LHCN-M2 (cell line): ENCODE data around the gene TFPT. TPM values are rescaled to one million over a fixed set of nuclear protein-coding genes. Genes with fewer than 3 reads are reported as not detected.
A peak's percentile ranks its signal among the peaks of the same experiment; 100 is the strongest.

Source experiments
- DNase-seq: peaks from one replicate; pipeline ENCODE4 v3.0.0-alpha.2; 2012; ENCODE audit warnings: low read depth
- total RNA-seq: library from RNA; depleted of rRNA; stranded (reverse); fragments of >200 nt; gene quantifications from 2 replicates; pipeline ENCODE4 v1.2.3, GENCODE V29; 2014

The TFPT gene
- total RNA-seq, 1 experiment from 2014 or later: 15.2 TPM

GRCh38 chr19:54149021-54149812 is 33.8 kb upstream of the TFPT start:
- no peak for DNase-seq

DNA sequence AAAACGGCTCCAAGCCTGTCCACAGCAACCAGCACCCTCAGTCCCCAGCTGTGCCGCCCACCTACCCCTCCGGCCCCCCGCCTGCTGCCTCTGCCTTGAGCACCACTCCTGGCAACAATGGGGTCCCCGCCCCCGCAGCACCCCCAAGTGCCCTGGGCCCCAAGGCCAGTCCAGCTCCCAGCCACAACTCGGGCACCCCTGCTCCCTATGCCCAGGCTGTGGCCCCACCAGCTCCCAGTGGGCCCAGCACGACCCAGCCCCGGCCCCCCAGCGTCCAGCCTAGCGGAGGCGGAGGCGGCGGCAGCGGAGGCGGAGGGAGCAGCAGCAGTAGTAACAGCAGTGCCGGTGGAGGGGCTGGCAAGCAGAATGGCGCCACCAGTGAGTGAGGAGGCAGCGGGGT is 32.7 kb upstream of the TFPT start:
- no peak for DNase-seq

DNA sequence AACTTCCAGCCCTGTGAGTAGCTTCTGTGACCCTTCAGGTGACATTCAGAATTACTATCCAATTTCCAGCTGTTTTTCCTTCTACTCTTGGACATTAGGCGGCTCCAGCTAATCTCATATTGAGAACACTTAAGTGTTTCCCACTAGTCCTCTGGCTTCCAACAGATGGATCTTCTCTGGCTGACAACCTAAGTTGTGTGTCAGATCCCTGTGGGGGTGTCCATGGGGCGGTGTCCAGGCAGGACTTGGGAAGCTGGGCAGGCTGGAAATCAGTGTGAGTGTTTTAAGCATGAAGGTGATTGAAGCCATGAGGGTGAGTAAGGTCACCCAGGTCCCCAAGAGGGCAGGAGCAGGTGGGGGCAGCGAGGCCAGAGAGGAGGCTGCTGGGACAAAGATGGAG is 32.2 kb upstream of the TFPT start:
- no peak for DNase-seq

- no peak for DNase-seq
Observed at GRCh38 chr19:54145541-54146158, 30.2 kb upstream of the TFPT start.

GRCh38 chr19:54142166-54142780 is 26.8 kb upstream of the TFPT start:
- DNase-seq: no peak

GRCh38 chr19:54141356-54141755 is 25.9 kb upstream of the TFPT start:
- DNase-seq: no peak

DNA sequence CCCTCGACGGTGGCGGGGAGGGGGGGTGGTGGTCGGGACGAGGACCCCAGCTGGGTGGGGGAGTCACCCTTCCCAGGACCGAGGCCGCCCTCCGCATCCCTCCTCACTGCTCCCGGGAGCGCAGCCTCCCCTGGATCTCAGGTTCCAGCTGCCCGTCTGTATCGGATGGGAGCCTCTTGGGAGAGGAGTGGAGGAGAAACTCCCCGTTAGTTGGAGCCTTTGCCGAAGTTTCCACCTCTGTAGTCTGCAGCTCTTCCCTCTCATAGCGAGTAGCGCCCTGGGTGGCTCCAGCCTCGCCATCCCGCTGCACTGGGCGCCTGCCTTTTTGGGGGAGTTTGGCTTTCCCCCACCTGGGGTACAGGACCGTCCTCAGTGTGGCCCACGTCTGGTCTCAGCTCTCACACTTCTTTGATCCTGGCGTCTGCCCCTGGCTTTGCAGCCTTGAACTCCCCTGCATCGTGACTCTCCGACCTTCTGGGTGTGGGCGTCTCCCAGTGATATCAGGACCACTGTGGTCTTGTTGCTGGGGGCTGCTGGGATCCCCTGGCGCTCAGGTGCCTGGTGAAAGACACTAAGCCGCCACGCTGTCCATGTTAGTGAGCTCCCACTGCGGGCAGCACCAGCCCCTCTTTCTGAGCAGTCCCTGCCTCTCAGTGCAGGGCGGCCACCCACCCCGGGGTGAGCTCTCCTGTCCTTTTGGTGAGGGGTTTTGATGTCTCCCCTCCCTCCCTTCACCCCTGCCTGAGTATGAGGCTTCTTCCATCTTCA is 23.2 kb upstream of the TFPT start:
- no peak for DNase-seq

DNA sequence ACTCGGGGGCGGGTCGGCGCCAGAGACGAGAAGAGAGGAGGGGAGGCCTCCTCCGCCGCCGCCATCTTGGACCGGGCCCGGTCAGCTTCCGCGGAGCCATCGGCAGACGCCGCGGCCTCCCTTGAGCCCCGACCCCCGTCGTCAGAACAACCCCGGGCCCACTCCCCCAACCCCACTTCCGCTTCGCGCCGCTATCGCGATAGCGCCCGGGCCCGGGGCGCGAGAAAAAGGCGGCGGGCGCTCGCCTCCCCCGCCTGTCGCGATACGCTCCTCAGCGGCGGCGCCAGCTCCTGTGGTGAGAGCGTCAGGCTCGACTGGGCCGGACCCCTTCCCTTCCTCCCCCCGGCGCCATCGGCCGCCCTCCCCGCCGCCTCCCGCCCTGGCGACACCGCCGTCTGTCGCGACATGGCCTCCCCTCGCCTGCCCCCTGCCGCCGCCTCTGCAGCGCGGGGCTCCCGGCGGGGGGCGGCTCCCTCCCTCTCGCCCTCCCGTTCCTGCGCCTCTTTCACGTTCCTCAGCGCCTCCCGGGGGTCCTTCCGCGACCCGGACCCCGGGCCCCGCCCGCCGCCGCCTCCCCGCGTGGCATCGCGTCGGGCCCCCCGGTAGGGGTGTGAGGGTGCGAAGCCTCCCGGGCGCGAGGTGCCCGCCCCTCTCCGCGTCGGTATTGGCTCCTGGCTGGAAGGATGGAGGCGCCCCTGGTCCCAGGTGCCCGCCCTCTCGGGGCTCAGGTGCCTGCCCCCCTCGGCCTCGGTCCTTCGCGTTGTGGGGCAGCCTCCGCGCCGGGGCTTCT is 22.4 kb upstream of the TFPT start, which contains the start of gene CNOT3:
TSS of gene CNOT3 (plus strand) at position 64 of the 790 bp plus-strand sequence. CDS start 5,217 bp downstream, outside the sequence.
- no peak for DNase-seq

- peak; percentile 100 for DNase-seq
Observed at GRCh38 chr19:54136864-54137698, 21.6 kb upstream of the TFPT start.

DNA sequence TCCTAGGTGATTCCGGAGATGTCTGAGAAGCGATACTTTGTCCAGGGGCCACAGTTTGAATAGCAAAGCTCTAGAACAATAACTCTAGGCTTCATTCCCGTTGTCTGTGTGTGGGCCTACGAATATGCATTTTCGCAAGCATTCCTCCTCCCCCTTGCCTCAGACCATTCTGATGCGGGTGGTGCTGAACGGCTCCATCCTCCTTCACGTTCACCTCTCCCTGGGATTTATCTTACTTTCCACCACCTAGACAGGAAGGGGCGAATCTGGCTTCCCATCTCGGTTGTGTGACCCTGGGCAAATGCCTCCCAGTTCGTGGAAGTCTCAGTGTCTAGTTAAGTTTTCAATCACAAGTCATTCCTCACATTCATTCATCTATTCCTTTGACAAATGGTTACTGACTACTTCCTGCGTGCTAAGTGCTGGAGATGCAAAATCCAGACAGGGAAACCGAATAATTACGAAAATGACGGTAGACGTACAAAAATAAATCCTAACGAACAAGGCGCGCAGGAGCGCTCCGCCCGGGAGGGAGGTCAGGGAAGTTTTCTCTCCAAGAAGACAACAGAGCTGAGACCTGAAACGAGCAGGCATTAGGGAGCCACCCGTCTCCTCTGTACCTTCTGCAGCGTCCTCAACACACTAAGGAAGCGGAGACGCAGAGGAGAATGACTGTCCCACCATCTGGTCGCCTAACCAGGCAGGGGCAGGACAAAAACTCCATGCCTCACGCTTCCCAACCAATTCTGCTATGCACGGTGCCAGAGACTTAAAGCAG is 20.8 kb upstream of the TFPT start:
- no peak for DNase-seq

GRCh38 chr19:54133957-54134590 is 18.6 kb upstream of the TFPT start:
- no peak for DNase-seq

GRCh38 chr19:54133312-54133956 is 18.0 kb upstream of the TFPT start:
- DNase-seq: no peak

DNA sequence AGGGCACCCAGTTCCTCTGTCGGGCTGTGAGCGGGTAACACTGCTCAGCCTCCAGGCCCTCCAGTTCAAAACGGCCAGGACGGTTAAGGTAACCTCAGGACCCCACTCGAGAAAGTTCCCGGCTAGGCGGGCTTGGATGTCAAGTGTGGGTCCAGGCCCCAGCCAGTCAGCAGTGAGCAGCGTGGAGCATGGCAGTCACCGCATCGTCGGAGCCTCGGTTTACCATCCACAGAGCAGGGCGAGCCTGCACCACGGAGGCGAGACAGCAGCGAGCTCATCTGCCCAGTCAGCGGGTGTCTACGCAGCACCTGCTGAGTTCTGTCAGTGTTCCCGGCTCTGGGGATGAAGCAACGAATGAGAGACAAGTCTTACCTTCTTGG is 14.2 kb upstream of the TFPT start:
- no peak for DNase-seq

GRCh38 chr19:54128796-54129616 is 13.5 kb upstream of the TFPT start:
- DNase-seq: no peak

DNA sequence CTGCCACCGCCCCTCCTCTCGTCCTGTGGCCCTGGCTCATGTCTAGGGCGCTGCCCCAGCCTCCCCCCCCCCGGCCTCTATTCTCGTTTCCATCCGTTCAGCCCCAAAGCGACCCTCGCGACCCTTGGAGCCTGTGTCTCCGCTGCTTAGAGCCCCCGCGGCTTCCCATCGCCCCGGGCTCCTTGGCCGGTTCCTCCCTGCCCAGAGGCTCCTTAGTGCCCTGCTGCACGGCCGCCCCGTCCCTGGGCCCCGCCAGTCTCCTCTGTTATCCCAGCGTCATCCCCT is 12.9 kb upstream of the TFPT start:
- no peak for DNase-seq

DNA sequence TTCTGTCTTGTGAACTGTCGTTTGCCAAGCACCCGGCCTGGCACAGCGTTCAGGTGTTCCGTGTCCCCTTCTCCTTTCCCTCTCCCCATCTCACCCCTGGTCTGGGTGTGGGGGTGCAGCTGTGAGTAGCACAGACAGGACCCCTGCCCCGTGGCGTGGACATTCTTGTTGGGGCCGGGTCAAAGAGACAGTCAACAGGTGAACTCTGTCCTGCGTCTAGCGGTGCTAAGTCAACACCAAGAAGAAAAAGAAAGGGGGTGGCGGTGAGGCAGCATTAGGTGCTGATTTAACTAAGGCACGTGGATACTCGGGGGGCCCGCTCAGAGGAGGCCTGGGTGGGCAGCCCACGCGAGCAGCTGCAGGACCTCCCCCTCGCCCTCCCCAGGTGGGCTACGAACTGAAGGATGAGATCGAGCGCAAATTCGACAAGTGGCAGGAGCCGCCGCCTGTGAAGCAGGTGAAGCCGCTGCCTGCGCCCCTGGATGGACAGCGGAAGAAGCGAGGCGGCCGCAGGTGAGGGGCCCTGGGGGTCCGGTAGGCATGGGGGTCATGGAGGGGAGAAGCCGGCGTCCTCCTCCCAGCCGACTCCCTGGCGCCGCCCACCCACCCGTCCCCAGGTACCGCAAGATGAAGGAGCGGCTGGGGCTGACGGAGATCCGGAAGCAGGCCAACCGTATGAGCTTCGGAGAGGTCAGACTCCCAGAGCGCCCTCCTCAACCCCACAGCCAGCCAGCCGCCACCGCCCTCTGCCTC is 12.4 kb upstream of the TFPT start:
- DNase-seq: no peak

- no peak for DNase-seq
Observed at GRCh38 chr19:54125713-54126112, 10.3 kb upstream of the TFPT start.
